Tibial artery (tissue), 4 donors: Measurements from ENCODE around the gene KCNH6.
A peak's percentile ranks its signal among the peaks of the same experiment; 100 is the strongest.

ENCODE experiments used
- DNase-seq, 2 donors: peaks; one replicate each; pipeline ENCODE4 v3.0.0-alpha.2; 2019
- H3K27ac ChIP-seq, 2 donors: fragments of 200-600 bp; sonication (generic) in 1 of 2; 1 replicate in 1 of 2; 2 replicates in 1 of 2; pipeline ENCODE4 v1.5.1; 2018 to 2019; ENCODE audit warnings: mild to moderate bottlenecking in 1 of 2
- H3K27me3 ChIP-seq, 2 donors: fragments of 200-600 bp; sonication (generic) in 1 of 2; one replicate each; pipeline versions ENCODE4 v1.5.1 to v1.6.0; 2016 to 2019
- H3K36me3 ChIP-seq, 3 donors: fragments of 200-600 bp; sonication (generic) in 2 of 3; one replicate each; pipeline ENCODE4 v1.5.1; 2016 to 2019; ENCODE audit warnings: mild to moderate bottlenecking in 2 of 3
- H3K4me1 ChIP-seq, 4 donors: fragments of 200-600 bp; sonication (generic) in 2 of 4; 1 replicate in 3 of 4; 2 replicates in 1 of 4; pipeline ENCODE4 v1.5.1; 2016 to 2019
- H3K4me3 ChIP-seq, 2 donors: fragments of 200-600 bp; sonication (generic) in 1 of 2; 1 replicate in 1 of 2; 2 replicates in 1 of 2; pipeline ENCODE4 v1.5.1; 2018 to 2019; ENCODE audit warnings: mild to moderate bottlenecking in 2 of 2
- H3K9me3 ChIP-seq, 3 donors: fragments of 200-600 bp; sonication (generic) in 1 of 3; one replicate each; pipeline ENCODE4 v1.5.1; 2016 to 2019
- intact Hi-C: fragments of 100-400 bp; cut with DNase I; formaldehyde crosslinking; loops from one replicate; pipeline ENCODE4 v1.15.0; 2023; ENCODE audit warnings: low total_unique reads
- TF ChIP-seq, protein P1 (sequence below), 2 experiments: fragments of 200-600 bp in 1 of 2; fragments of 450-650 bp in 1 of 2; IDR thresholded peaks; one replicate each; pipeline ENCODE4 v1.5.1; 2017 to 2019; ENCODE audit warnings: antibody characterized with exemption in 2 of 2, mild to moderate bottlenecking in 1 of 2, moderate library complexity in 1 of 2

Gene KCNH6

DNA sequence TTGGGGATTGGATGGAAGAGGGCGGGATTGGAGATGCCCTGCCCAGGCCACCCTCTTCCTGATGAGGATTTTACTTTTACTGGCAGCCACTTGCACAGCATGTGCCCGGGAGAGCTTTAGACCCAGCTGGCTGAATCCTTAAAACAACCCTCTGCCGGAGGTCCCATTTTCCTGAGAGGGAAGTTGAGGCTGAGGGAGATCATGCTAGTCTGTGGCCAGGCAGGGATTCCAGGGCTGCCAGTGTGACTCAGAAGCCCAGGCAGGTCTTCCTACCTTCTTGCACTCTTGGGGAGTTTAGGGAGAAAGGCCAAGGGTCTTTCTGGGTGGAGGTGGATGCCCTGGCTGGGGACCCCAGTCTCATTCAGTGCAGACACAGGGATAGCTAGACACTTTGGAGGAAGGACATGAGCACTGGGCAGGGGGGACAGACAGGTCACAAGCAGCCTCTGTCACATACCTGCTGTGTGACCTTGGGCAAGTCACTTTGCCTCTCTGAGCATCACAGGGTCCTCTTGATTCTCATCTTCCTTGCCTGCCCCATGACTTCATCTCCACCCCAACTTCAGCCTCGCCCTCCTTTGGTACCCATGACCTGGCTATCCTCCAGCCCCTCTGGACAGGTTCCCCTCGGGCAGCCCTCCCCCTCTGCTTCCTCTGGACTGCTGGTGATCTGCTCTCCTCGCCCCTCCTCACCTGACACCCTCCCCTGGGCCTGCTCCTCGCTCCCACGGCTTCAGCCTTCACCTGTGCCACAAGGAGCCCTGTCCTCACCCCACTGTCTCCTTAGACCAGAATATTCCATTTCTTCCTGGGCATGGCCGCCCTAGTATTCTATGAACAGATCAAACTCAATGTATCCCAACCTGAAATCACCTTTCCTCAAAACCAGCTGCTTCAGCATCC is 15.8 kb downstream of the KCNH6 start:
- TF ChIP-seq, protein P1, sequence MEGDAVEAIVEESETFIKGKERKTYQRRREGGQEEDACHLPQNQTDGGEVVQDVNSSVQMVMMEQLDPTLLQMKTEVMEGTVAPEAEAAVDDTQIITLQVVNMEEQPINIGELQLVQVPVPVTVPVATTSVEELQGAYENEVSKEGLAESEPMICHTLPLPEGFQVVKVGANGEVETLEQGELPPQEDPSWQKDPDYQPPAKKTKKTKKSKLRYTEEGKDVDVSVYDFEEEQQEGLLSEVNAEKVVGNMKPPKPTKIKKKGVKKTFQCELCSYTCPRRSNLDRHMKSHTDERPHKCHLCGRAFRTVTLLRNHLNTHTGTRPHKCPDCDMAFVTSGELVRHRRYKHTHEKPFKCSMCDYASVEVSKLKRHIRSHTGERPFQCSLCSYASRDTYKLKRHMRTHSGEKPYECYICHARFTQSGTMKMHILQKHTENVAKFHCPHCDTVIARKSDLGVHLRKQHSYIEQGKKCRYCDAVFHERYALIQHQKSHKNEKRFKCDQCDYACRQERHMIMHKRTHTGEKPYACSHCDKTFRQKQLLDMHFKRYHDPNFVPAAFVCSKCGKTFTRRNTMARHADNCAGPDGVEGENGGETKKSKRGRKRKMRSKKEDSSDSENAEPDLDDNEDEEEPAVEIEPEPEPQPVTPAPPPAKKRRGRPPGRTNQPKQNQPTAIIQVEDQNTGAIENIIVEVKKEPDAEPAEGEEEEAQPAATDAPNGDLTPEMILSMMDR (IDR thresholded peaks at IDR 0.05) = no peak
- Histone ChIP-seq H3K36me3 (no peaks in the 10 kb centered on the region), H3K27me3 (peaks cover 0 to 60% of the 10 kb centered on the region in 2 donors), H3K9me3 (no peaks in the 10 kb centered on the region), H3K4me1 (peaks cover 0 to 11% (median 7%) of the 10 kb centered on the region in 4 donors), H3K27ac (no peak overlapping the region), H3K4me3 (no peak overlapping the region)
- DNase-seq = peak in 1 of 2 donors; percentile 41
- intact Hi-C loops = no loop called here

DNA sequence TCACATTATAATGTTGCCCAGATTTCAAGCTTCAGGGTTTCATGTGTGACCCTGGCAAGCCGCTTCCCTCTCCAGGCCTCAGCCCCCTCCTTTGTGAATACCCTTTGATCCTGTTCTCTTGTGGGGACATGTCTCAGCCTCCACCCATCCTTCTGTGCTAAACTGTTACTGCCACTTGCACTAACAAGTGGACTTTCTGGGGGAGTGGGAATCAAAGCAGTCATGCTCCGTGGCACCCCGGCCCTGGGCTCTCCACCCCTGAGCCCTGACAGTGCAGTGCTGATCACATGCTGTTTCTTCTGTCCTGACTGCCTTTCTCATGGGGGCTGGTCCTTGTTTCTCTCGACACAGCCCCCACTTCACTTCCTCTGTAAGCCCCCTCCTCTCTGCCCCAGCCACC is 17.4 kb downstream of the KCNH6 start:
- intact Hi-C loops = no loop called here
- no peak for DNase-seq
- H3K4me3 ChIP-seq = no peak overlapping the region
- no peaks in the 10 kb centered on the region for H3K36me3 ChIP-seq
- H3K27ac ChIP-seq = no peak overlapping the region
- H3K4me1 ChIP-seq = peaks cover 0 to 11% (median 7%) of the 10 kb centered on the region in 4 donors
- TF ChIP-seq, protein P1 (IDR thresholded peaks at IDR 0.05) = no peak
- H3K9me3 ChIP-seq = no peaks in the 10 kb centered on the region
- peaks cover 0 to 50% of the 10 kb centered on the region in 2 donors for H3K27me3 ChIP-seq

DNA sequence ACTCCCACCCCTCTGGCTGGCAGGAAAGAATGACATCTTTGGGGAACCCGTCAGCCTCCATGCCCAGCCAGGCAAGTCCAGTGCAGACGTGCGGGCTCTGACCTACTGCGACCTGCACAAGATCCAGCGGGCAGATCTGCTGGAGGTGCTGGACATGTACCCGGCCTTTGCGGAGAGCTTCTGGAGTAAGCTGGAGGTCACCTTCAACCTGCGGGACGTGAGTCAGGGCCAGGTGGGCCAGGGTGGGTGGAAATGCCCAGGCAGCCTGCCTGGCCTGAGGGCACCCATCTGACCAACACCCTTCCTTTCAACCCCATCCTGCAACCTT is 19.0 kb downstream of the KCNH6 start:
- H3K4me1 ChIP-seq = peaks cover 0 to 11% (median 7%) of the 10 kb centered on the region in 4 donors
- H3K27ac ChIP-seq = no peak overlapping the region
- H3K36me3 ChIP-seq = no peaks in the 10 kb centered on the region
- H3K9me3 ChIP-seq = no peaks in the 10 kb centered on the region
- peaks cover 0 to 44% of the 10 kb centered on the region in 2 donors for H3K27me3 ChIP-seq
- H3K4me3 ChIP-seq = no peak overlapping the region
- intact Hi-C loops = no loop called here
- TF ChIP-seq, protein P1 (IDR thresholded peaks at IDR 0.05) = no peak
- peak in 1 of 2 donors; percentile 40 for DNase-seq

DNA sequence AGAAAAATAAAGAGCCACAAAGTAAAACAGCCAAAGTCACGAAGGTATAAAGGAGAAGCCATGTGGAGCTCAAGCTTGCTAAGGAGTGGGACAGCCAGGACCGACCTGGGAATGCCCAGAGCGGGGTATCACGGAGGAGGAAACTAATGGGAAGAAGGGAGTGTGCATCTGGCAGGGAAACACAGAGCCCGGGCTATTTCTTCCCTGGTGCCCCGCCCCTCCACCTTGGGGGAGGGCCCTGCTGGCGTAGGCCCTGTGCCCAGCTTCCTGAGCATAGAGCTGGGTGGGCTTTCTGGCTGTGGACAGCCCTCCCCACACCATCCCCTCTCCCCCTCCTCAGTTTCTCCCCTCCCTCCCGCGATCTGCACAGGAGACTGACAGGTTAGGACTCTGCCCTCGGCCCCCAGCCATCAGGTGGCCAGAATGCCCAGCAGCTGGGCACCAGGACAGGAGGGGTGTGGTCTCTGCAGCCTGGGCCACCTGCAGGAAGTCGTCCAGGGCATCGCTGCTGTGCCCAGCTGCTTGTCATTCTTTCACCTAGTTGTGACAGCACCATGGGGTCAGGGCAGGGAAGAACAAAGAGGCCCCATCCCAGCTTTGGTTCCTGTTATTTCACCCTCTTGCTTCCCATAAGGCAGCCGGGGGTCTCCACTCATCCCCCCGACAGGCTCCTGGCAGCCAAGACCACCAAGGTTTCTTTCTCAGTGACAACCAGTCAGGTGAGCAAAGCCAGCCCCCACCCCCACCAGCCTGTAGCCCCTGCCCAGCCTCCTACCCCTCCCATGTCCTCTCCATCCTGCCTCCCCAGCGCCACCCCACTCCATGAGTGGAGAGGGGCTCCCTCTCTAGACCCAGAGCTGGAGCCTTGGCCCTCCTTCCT is 20.0 kb downstream of the KCNH6 start:
- no peak overlapping the region for H3K4me3 ChIP-seq
- intact Hi-C loops = no loop called here
- peak in 1 of 2 donors; percentile 32 for DNase-seq

DNA sequence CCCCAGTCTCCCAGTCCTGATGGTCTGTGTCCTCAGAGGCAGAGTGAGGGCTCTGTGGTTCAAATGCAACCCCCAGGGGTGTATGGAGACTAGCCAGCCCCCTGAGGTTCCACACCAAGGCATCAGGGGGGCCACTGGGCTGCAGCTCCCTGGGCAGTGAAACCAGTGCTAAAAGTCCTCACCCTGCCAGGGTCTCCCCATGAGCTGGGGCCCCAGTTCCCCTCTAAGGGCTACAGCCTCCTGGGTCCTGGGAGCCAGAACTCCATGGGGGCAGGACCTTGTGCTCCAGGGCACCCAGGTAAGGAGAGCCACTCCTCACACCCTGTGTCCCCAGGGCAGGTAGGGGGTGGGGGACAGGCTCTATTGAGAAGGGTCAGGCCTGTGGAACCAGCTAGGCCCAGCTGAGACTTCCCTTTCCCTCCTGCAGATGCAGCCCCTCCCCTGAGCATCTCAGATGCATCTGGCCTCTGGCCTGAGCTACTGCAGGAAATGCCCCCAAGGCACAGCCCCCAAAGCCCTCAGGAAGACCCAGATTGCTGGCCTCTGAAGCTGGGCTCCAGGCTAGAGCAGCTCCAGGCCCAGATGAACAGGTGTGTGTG is 20.8 kb downstream of the KCNH6 start:
- H3K9me3 ChIP-seq = no peaks in the 10 kb centered on the region
- DNase-seq = peak in 1 of 2 donors; percentile 46
- no peaks in the 10 kb centered on the region for H3K36me3 ChIP-seq
- H3K4me3 ChIP-seq = no peak overlapping the region
- intact Hi-C loops = no loop called here
- H3K27me3 ChIP-seq = peaks cover 0 to 26% of the 10 kb centered on the region in 2 donors
- TF ChIP-seq, protein P1 (IDR thresholded peaks at IDR 0.05) = no peak
- no peak overlapping the region for H3K27ac ChIP-seq
- H3K4me1 ChIP-seq = no peaks in the 10 kb centered on the region

More for the DNA sequence above, 20.0 kb downstream of the KCNH6 start:
- Histone ChIP-seq H3K36me3 (no peaks in the 10 kb centered on the region), H3K4me1 (peaks cover 0 to 6% (median 4%) of the 10 kb centered on the region in 4 donors), H3K27ac (no peak overlapping the region), H3K9me3 (no peaks in the 10 kb centered on the region), H3K27me3 (peaks cover 0 to 34% of the 10 kb centered on the region in 2 donors)
- TF ChIP-seq, protein P1 (IDR thresholded peaks at IDR 0.05) = no peak
